Measurements from ENCODE around the gene TM2D3. TPM values are rescaled to one million over a fixed set of nuclear protein-coding genes. Genes with fewer than 3 reads are reported as not detected.

TM2D3 gene
- total and polyA plus RNA-seq, 2 of the 8 experiments (the other 6 are each of a cell fraction or from before 2014, with no cell fraction given), result 26.4 to 28.0 TPM

GRCh38 chr15:101604124-101604874 is 47.9 kb downstream of the TM2D3 start:
- Histone ChIP-seq H3K4me2 (ENCODE audit: insufficient read depth in 1 of 2, low read depth in 2 of 2, low read length in 2 of 2) (no peak overlapping the region), H4K20me1 (replicated peaks in 1 of 2; ENCODE audit: control insufficient read depth in 1 of 2, insufficient read depth in 2 of 2, low read length in 2 of 2) (no peaks in the 10 kb centered on the region), H3K79me1 (ENCODE audit: low read depth, low read length) (no peaks in the 10 kb centered on the region), H3K9me3 (ENCODE audit: insufficient read depth in 2 of 2, low read depth in 1 of 2, low read length in 1 of 2) (no peaks in the 10 kb centered on the region), H3K27me3 (replicated peaks in 1 of 4; ENCODE audit: control insufficient read depth in 3 of 4, extremely low read depth in 1 of 4, insufficient read depth in 3 of 4, low read length in 3 of 4) (peaks cover 0 to 2% (median 0%) of the 10 kb centered on the region in 4 experiments; a peak in 1 of 7 replicates), H2BK15ac (ENCODE audit: low read length) (no peak overlapping the region), H3K4ac (replicated peaks; ENCODE audit: insufficient read length, low read depth, low read length) (no peak overlapping the region), H4K91ac (replicated peaks; ENCODE audit: insufficient read length, low read length) (no peak overlapping the region), H3K18ac (ENCODE audit: extremely low read depth, low read length) (no peak overlapping the region), H3K27ac (ENCODE audit: low read depth, low read length) (no peak overlapping the region), H2BK120ac (replicated peaks; ENCODE audit: low read depth, low read length) (no peak overlapping the region), H2AFZ (ENCODE audit: low read length) (no peak overlapping the region), H2AK5ac (ENCODE audit: low read depth, low read length) (no peak overlapping the region), H3K14ac (ENCODE audit: insufficient read length) (no peak overlapping the region), H3K79me2 (ENCODE audit: control insufficient read depth in 1 of 2, insufficient read depth in 2 of 2, low read length in 2 of 2) (no peaks in the 10 kb centered on the region), H2BK12ac (ENCODE audit: low read depth, low read length) (no peak overlapping the region), H3K36me3 (ENCODE audit: control insufficient read depth in 2 of 4, insufficient read depth in 4 of 4, low read length in 3 of 4) (no peaks in the 10 kb centered on the region), H3K4me3 (ENCODE audit: extremely low read depth in 1 of 4, insufficient read depth in 2 of 4, low read depth in 3 of 4, low read length in 4 of 4) (no peak overlapping the region), H3K23ac (ENCODE audit: insufficient read length) (no peak overlapping the region), H3K4me1 (replicated peaks in 1 of 4; ENCODE audit: control insufficient read depth in 3 of 4, insufficient read depth in 4 of 4, low read length in 3 of 4) (peaks cover 0 to 3% (median 0%) of the 10 kb centered on the region in 4 experiments; a peak in 2 of 7 replicates), H2BK20ac (ENCODE audit: low read length) (no peak overlapping the region), H3K23me2 (ENCODE audit: low read depth, low read length) (no peaks in the 10 kb centered on the region), H4K8ac (ENCODE audit: extremely low read depth, insufficient read depth, low read length) (no peak overlapping the region), H4K5ac (ENCODE audit: insufficient read length, low read depth, low read length) (no peak overlapping the region), H2BK5ac (ENCODE audit: low read depth, low read length) (no peak overlapping the region), H3K56ac (replicated peaks; ENCODE audit: insufficient read length, low read depth, low read length) (no peak overlapping the region), H3K9ac (replicated peaks in 1 of 4; ENCODE audit: extremely low read depth in 1 of 4, low read depth in 3 of 4, low read length in 3 of 4) (no peak overlapping the region)
- FAIRE-seq (no peak), DNase-seq (ENCODE audit: low read depth in 1 of 2, low spot score in 2 of 2) (no peak)
- POLR2A ChIA-PET (ENCODE audit: partially characterized antibody), result no interaction called here
- CTCF ChIA-PET (ENCODE audit: partially characterized antibody), result no interaction called here
- WGBS, 2 experiments (ENCODE audit: extremely low coverage in 1 of 2, insufficient coverage in 1 of 2, insufficient read length in 1 of 2, insufficient replicate concordance in 2 of 2, low coverage in 1 of 2, low lambda C conversion rate in 2 of 2, missing lambda C conversion rate in 1 of 2), result 91% methylated on average over 4 of the region's 4 CpGs; no CpG with 5 or more reads in 1 of the 2 experiments
- TF ChIP-seq GTF2F1 (IDR thresholded peaks at IDR 0.05; ENCODE audit: borderline replicate concordance, low read depth, low read length) (no peak), CREB1 (IDR thresholded peaks at IDR 0.05) (no peak), SIN3A (conservative IDR thresholded peaks at IDR 0.05 in 1 of 2, IDR thresholded peaks at IDR 0.05 in 1 of 2; ENCODE audit: low read depth in 1 of 2, low read length in 2 of 2) (no peak), TEAD4 (IDR thresholded peaks at IDR 0.05; ENCODE audit: low read depth, low read length) (no peak), RAD21 (IDR thresholded peaks at IDR 0.05 in 1 of 2, conservative IDR thresholded peaks at IDR 0.05 in 1 of 2; ENCODE audit: low read depth in 2 of 2, low read length in 2 of 2) (no peak), FOSL1 (IDR thresholded peaks at IDR 0.05; ENCODE audit: insufficient read depth, low read depth, low read length) (no peak), RXRA (IDR thresholded peaks at IDR 0.05; ENCODE audit: insufficient read depth, low read depth, low read length) (no peak), EZH2 (IDR thresholded peaks at IDR 0.05; ENCODE audit: low read depth, low read length, severe bottlenecking) (no peak)
- TF ChIP-seq, protein P1, sequence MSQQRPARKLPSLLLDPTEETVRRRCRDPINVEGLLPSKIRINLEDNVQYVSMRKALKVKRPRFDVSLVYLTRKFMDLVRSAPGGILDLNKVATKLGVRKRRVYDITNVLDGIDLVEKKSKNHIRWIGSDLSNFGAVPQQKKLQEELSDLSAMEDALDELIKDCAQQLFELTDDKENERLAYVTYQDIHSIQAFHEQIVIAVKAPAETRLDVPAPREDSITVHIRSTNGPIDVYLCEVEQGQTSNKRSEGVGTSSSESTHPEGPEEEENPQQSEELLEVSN (IDR thresholded peaks at IDR 0.05), result no peak
